Measurements from ENCODE around the gene DHX15.

DHX15 gene

DNA sequence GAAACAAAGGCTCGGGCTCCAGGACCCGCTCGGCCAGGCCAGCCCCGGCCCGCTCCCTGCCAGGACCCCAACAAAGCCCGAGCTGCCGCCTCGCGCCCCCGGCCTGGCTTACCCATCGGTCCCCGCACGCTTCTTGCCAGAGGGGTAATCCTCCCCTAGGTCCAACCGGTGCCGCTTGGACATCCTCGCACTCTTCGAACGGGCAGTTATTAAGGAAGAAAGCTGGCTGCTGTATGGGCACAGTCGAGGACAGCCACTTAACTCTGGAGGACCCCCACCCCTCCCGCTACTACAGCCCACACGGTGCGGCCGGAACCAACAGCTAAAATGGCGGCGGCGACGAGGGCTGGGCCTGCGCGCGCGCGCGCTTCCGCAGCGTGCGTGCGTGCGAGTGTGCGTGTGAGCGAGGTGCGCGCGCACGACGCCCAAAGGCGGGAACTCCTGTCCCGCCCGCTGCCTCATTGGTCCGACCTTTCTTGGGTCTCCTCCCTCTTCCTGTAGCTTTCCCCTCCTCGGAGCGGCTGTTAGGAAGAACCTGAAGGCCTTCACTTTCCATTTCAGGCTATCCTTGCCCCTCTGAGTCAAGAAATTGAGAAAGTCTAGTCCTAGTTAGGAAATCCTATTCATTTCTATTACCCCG is at the start of gene DHX15:
Gene DHX15 (minus strand): TSS at position 344 of the 640 bp plus-strand sequence. CDS start 161 bp downstream, at position 183.
- peak; percentile 98 for DNase-seq

DNA sequence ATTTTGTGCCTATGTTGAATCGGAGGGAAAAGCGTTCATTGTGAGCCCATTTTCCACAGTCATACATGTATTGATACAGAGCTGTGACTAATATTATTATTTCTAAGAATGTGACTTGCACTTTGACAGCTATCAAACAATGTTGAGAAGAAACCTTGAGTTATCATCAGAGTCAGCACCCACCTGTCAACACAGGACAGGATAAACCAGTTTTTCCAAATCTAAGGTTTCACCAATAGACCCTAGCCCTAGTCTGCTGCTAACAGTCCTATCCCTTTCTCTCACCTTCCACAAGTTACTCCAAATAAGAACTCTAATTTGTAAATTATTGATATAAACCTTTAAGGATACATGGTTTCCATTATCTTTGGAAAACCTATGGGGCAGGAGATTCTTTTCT is 47.7 kb upstream of the DHX15 start:
- no peak for DNase-seq

DNA sequence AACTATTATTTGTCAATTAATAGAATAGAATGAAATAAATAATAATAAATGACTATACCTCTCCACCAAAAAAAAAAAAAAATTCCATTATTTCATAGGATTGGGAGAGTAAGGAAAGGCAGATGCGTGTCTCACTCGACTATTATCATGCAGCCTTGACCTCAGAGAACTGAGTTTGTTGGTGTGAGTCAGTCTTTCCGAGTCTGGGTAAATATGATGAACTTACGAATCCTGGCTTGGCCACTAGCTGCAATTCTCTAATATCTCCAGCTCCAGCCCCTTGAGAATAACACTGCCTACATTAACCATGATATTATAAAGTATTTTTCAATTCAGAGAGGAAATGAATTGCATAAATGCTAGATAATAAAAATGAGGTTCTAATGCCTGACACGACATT is 46.6 kb upstream of the DHX15 start:
- peak; percentile 31 for DNase-seq

DNA sequence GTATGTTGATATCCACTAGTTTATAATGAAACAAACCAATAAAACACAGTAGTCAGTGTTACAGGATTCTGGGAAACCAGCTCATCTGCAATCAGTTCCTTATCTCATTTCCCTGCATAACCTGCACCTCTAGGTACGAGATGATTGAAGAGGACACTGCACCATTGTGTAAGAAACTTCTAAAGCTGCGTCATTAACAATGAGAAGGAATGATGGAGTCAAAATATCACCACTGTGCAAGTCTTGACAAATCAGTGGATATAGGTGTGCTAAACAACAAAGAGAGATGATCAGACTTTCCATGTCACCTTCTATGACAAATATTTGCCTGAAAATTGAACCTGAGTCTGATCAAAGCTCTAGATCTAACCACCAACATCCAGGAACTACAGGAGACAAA is 40.7 kb upstream of the DHX15 start:
- no peak for DNase-seq

DNA sequence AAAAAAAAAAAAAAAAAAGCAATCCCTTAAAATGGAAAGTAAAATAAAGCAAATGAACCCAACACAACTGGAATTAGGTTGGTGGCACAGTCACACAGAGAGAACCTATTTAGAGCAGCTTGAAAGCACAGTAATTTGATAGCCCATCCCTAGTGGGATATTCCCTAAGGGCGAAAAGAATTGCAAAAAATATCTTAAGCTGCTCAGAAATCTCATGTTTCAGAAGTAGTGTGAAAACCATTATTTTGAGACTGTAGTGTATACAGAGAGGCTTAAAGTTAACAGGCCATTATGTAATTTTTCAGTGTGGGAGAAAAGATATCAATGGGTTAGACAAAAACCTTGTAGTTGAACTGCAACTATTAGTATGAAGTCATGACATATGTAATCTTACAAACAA is 40.0 kb upstream of the DHX15 start:
- DNase-seq: no peak

DNA sequence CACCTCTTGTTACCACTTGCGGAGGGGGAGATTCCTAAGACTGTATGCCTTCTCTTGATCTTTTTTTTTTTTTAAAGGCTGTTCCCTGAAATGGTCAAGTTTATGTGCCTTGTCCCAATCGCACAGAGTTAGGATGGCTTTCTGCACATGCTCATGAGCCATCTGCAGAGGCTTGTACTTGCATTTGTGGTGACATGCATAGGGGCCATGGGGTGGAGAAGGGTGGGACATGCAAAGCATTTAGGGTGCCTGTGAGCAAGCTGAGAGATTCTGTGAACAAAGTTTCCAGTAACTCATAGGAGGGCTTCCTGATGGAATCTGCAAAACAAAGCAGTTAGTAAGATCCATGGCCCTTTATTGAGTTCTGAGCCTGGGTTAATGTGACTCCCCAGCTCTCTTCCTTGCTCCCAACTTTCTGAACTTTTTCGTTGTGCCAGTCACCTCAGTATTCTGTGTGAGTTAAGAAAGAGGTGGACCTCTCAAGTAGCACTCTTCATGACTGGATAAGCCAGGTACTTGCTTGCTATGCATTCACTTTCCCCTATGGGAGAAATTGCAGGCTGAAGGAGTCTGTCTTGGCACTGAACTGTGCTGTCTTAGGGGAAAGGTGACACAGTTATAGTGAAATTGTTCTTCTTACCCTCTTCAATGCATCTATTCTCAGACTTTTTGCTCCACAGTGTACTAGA is 37.9 kb upstream of the DHX15 start:
- DNase-seq: no peak

DNA sequence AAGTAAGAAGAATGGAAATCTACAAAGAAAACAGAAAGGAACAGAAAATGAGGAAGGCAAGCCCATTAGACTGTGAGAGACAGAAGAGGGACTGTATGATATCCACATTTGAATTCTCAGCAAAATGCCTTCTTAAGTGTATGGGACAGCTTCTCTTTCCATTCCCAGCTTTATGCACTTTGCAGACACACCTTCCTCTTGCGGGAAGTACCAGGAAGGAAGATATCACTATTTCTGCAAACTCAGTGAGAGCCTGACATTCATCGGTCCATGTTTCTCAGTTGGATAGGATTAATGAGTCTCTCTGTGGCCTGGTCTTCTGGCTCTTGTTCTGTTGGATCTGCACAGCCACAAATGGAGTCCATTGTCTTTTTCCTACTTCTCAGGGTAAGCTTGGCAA is 31.6 kb upstream of the DHX15 start:
- DNase-seq: no peak

DNA sequence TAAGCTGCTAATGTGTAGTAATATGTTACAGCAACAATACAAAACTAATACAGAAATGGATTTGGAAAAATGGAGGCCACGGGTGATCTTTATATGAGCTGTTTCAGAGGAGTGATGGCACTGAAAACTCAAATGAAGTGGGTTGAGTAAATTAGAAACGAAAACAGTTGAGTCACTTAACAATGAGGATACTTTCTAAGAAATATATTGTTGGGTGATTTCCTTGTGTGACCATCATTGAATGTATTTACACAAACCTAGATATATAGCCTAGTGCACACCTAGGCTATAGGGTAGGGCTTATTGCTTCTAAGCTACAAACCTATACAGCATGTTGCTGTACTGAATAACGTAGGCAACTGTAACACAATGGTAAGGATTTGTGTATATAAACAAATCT is 30.5 kb upstream of the DHX15 start:
- DNase-seq: no peak

DNA sequence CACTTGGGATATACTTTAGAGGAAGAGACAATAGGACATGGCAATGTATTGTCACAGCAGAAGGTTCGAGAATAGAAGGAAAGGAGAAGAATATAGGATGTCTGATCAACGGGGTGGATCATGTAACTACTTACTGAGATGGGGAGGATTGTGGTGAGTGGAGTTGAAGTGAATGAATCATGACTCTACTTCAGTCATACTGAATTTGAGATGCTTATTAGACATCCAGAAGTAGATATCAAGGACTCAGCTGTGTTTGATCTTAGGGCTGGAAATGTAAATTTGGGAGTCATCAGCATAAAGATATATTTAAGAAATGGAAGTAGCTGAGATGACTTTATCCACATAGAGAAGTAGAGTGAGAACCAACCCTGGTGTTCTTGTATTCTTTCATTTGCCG is 29.1 kb upstream of the DHX15 start:
- no peak for DNase-seq

DNA sequence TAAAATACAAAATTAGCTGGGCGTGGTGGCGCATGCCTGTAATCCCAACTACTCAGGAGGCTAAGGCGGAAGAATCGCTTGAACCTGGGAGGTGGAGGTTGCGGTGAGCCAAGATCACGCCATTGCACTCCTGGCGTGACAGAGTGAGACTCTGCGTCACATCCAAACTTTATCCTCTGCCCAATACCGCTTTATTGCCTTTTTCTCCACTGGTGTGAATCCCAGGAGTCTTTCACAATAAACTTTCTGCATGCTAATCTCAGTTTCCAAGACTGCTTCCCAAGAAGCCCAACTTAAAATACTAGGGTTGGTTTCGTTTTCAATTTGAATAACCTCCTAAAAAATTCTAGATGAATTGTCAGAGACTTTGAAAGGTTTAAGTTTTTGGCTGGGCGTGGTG is 27.2 kb upstream of the DHX15 start:
- DNase-seq: no peak

DNA sequence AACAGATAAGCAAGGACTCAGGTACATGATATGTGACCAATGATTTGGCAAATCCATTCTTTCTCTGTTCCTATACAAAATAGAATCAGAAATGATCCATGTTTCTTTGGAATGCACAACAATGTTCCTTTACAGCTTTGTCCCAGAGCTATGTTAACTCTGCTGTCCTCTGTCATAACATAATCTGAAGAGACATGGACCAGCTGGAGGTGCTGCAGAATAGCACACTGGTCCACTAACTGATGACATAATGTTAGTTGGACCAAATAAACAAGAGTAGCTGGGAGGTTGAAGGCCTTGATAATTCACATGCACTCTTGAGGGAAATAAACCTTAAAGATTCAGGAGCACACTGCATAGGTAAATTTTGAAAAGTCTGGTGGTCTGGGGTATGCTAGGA is 23.0 kb upstream of the DHX15 start:
- DNase-seq: no peak

DNA sequence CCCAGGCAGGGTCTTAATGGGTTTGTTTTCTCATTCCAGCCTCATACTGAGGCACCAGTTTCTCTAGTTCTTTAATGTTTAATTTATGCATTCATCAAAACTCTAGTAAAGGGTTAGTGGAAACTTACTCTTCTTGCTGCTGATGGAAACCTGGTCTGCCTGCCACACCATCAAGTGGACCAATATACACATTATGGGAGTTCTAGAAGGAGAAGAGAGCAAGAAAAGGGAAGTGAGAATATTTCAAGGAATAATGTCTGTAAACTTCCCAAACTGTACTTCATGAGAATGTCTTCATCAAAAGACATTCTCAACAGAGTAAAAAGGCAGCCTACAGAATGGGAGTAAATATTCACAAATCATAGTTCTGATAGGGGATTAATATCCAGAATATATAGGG is 20.9 kb upstream of the DHX15 start:
- no peak for DNase-seq

DNA sequence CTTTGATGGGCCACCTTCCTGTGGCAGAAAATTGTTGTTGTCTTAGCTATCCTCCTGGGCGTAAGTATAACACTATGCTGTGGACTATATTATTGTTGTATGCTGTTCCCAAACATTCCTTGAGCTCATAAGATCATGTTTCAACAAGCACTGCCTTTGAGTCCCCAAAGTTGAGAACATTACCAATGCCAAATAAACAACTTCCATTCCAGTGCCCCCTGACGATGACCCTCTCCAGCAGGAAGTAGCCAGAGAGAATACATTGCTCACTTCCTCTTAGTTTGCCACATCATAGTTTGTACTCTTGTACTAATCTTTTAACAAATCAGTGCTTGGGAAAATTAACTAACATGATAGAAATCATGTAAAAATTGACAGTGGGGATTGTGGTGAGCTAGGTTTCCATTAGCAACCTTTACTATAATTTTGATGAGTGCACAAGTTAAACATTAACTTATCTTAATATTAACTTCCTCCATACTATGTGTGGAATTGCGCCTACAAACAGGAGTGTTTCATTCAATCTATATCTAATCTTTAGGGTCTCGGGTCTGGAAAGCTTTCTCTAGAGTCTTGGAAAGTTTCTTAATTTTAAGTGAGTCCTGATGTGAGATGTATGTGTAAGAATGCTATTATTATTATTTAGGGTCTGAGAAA is 20.3 kb upstream of the DHX15 start:
- DNase-seq: peak; percentile 12

DNA sequence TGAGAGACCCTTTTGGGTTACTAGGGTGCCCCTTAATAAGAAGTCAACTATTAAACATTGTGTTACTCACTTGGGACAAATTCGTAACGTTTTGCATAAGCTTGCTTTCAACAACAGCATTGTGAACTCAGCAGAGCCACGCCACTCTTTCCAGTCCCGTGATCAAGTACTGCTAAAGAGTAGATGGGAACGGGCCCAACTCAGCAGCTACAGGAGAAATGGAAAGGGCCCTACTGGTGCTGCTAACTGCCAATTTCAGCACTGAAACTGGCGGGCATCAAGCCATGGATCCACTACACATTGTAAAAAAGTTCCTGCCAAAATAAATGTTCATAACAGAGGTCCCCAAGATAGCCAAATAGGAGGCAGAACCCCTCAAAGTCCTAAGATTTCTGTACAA is 19.0 kb upstream of the DHX15 start:
- DNase-seq: no peak

DNA sequence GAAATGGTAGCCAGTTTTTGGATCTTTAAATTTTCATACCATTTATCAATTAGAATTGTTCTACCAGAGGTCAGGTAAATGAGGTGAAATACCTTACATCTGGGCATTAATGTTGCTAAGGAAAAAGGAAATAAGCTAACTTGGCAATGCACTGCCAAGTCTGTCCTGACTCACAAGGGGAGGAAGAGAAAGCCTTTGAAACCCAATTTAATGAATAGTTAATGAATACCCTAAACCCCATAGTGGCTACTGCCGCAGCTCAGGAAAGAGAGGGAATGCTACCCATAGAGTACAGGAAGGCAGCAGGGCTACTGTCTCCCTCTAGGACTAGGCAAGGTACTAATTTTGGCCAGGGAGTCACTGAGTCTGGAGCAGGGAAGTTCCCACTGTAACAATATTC is 16.8 kb upstream of the DHX15 start:
- no peak for DNase-seq

DNA sequence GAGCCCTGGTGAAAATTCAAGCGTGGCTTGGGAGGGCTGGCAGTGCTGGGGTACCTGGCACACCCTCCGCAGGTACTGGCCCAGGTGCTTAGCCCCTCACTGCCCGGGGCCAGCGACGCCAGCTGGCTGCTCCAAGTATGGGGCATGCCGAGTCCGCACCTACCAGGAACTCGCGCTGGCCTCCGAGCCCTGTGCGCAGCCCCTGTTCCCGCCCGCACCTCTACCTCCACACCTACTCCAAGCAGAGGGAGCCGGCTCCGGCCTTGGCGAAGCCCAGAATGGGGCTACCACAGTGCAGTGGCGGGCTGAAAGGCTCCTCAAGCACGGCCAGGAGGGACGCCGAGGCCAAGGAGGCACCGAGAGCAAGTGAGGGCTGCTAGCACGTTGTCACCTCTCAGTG is 14.9 kb upstream of the DHX15 start:
- no peak for DNase-seq

DNA sequence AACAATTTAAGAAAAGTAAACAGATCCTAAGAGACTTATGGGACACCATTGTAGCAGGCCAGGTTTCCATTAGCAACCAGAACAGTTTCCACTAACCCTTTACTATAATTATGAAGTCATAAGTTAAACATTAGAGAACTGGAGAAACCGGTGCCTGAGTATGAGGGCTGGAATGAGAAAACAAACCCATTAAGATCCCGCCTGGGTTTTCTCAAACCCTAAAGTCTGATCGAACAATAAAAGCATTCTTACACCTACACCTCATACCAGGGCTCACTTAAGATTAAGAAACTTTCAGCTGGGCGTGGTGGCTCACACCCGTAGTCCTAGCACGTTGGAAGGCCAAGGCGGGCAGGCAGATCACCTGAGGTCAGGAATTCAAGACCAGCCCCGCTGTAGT is 13.7 kb upstream of the DHX15 start:
- no peak for DNase-seq

DNA sequence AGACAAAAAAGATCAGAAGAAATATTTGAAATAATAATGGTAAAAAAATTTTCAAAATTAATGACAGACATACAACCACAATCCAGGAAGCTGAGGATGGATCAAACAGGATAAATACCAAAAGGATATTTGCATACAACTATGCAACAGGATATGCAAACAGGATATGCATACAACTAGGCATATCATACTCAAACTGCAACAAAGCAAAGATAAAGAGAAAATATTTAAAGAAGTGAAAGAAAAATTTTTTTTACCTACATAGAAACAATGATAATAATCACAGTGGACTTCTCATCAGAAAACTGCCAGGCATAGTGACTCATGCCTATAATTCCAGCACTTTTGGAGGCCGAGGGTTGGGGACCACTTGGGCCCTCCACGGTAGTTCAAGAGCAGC is 11.3 kb upstream of the DHX15 start:
- no peak for DNase-seq

DNA sequence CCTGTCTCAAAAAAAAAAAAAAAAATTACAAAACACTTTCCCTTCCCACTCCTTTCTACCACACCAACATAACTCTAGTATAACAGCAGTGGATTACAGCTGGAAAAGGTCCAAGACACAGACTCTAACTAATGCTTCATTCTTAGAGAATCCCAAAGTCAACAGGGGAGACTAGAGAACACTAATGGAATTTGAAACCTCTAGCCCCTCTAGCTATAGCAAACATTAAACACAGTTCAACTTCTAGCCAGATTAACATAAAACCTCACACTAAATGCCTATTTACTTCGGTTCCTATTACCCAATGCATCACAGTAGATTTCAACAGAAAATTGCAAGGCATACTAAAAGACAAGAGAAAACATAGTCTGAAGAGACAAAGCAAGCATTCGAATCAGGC is 10.5 kb upstream of the DHX15 start:
- DNase-seq: no peak

DNA sequence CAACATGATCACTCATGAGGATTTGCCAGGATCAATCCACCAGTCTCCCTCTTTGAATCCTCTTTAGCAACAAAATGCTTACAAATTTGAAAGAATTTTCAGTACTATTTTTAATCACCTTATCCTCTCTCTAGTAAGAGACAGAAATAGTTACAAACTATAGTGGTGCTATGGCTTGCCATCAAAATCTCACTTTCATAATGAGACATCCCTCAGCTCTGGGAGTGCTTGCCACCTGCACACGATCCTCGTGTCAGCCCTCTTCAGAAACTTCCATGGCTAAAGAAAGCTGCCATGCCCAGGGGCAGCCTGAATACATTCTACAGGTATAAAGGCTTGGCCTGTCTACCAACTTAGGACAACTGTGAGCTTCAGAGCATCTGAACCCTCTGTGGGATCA is 5.1 kb upstream of the DHX15 start:
- DNase-seq: no peak

DNA sequence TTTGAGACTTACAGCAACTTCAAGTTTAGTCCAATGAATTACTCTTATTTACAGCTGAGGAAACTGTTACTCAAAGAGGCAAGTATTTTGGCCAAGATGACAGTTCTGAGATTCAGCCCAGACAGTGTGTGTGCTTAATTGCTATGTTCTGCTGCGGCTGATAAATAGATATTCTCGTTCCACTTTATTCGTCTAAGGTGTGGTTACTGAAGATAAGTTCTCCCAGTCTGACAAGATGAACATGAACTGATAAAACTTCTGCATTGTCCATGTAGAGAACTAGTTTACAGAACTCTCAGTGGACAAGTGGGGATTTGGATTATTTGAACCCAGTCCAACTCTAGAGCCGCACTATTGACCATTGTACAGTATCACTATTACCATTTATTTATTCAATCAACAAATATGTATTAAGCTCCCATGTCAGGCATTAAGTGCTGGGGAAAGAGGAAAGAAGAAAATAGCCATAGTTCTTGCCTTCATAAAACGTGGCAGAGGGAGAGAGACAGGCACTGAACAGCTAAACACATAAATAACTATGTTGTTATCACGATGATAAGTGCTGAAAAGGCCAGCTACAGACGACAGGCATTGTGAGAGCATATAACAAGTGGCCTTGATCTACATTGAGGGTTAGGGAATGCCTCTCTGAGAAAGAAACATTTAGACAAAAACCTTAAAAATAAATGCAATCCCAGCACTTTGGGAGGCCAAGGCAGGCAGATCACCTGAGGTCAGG is 4.0 kb upstream of the DHX15 start:
- peak; percentile 73 for DNase-seq

DNA sequence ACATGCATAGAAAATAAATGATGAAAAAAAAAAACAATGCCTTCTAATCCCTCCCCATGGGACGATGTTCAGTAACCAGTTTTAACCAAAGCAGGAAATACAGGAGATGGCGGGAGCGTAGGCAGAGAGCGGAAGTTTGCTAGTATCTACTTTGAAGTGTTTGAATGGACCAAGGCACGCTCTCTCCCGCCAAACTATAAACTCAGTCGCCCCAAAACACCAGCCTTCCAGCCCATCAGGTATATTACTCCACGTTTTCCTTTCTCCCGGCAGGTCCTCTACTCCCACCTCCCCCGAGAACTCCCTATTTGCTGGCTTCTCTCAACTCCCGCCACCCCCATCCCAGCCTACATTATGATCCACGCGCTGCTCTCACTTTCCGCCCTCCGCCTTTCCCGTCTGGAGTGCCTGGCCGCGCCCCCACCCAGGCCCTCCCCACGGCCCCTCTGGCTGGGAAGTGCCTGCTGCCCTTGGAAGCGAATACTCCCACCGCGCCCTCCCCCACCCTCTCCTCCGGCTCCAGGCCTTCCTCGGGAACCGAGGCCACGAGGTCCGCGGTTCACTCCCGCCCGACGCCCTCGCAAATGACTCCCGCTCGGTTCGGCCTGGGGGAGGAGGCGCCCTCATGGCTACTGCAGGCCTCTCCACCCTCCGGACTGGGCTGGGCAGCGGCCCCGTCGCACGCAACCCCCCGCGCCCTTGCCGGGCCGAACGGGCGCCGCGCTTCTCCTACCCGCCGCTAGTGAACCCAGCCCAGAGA is 723 bp downstream of the DHX15 start:
- DNase-seq: peak; percentile 81

DNA sequence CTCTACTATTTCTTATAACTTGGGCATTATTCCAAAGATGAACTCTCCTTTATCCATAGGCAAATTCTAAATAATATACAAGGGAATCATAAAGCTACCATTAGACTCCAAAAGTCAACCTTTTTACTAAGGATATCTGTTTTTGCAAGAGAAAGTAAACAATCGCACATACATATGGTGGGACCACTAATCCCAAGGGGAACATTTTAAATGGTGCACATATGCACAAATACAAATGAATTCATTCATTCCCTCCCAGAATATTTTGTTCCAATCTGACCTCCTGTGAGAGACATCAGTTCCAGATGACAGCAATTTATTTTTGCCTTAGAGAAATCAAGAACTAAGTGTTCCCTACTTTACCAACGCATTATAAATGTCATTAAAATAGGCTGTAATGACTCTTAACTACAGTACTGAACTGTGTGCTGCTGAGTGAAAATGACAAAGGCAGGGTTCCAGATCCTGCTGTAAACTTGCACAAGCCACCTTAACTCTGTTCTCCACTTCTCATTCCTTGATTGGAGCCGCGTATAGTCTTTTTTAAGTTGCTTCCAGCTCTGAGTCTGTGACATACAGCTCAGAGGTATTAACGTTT is 2.0 kb downstream of the DHX15 start:
- DNase-seq: peak; percentile 33
